ENCODE results near the gene HSD11B1L.

DNA sequence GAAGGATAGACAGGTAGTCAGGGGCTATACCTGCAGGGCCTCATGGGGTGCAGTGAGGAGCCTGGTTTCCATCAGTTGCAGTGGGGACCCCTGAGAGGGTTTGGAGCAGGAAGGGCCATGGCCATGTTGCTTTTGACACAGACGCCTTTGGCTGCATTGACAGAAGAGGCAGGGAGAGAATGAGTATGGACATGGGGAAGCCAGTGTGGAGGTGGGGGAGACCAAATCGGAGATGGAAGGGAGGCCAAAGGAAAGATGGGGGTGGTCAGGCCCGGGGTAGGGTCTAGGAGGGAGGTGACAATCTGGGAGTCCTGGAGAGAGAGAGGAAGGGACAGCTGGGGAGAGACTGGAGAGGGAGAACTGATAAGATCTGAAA, 1.3 kb downstream of the HSD11B1L start:
- TF ChIP-seq, protein P1, sequence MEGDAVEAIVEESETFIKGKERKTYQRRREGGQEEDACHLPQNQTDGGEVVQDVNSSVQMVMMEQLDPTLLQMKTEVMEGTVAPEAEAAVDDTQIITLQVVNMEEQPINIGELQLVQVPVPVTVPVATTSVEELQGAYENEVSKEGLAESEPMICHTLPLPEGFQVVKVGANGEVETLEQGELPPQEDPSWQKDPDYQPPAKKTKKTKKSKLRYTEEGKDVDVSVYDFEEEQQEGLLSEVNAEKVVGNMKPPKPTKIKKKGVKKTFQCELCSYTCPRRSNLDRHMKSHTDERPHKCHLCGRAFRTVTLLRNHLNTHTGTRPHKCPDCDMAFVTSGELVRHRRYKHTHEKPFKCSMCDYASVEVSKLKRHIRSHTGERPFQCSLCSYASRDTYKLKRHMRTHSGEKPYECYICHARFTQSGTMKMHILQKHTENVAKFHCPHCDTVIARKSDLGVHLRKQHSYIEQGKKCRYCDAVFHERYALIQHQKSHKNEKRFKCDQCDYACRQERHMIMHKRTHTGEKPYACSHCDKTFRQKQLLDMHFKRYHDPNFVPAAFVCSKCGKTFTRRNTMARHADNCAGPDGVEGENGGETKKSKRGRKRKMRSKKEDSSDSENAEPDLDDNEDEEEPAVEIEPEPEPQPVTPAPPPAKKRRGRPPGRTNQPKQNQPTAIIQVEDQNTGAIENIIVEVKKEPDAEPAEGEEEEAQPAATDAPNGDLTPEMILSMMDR (IDR thresholded peaks at IDR 0.05): no peak
- TF ChIP-seq POLR2AphosphoS5 (IDR thresholded peaks at IDR 0.05; ENCODE audit: low read depth, low read length): no peak
